HG02642 (cell line): ENCODE results near the gene MARS1.

Source experiments
- ATAC-seq: cut with Tn5 transposase; IDR thresholded peaks from one replicate; pipeline ENCODE4 v1.9.1; 2021; ENCODE audit warnings: mild to moderate bottlenecking; ENCODE audit not compliant: unreplicated experiment, poor library complexity

MARS1 gene

GRCh38 chr12:57564178-57564740 is 76.4 kb downstream of the MARS1 start:
- no peak for ATAC-seq
